Endodermal cell (in vitro differentiated cells): ENCODE measurements around the gene DNAH6. TPM values are rescaled to one million over a fixed set of nuclear protein-coding genes. Genes with fewer than 3 reads are reported as not detected.

Experiments
- DNase-seq: peaks from one replicate; pipeline ENCODE4 v3.0.0-alpha.2; 2017
- H3K27ac ChIP-seq: 2 replicates; pipeline ENCODE4 v1.5.1; 2013; ENCODE audit warnings: mild to moderate bottlenecking, low read depth, low read length, moderate library complexity
- H3K27me3 ChIP-seq: 2 replicates; pipeline ENCODE4 v1.6.1; 2013; ENCODE audit warnings: mild to moderate bottlenecking, low read length, moderate library complexity; ENCODE audit not compliant: insufficient read depth, control insufficient read depth, poor library complexity, severe bottlenecking
- H3K36me3 ChIP-seq: 2 replicates; pipeline ENCODE4 v1.7.0; 2013; ENCODE audit warnings: mild to moderate bottlenecking, low read length, moderate library complexity; ENCODE audit not compliant: control insufficient read depth, insufficient read depth
- H3K4me1 ChIP-seq: one replicate; pipeline ENCODE4 v1.7.0; 2013; ENCODE audit warnings: low read length; ENCODE audit not compliant: control insufficient read depth, insufficient read depth
- H3K4me3 ChIP-seq: 2 replicates; pipeline ENCODE4 v1.5.1; 2013; ENCODE audit warnings: mild to moderate bottlenecking, low read length, moderate library complexity
- H3K9ac ChIP-seq: 2 replicates; pipeline ENCODE4 v1.6.1; 2013; ENCODE audit warnings: mild to moderate bottlenecking, low read length, moderate library complexity; ENCODE audit not compliant: poor library complexity, severe bottlenecking; ENCODE audit errors: extremely low read depth
- H3K9me3 ChIP-seq: 2 replicates; pipeline ENCODE4 v1.6.1; 2013; ENCODE audit warnings: mild to moderate bottlenecking, low read length, moderate library complexity; ENCODE audit not compliant: control insufficient read depth
- H3K27ac Mint-ChIP-seq: 2 replicates; pipeline ENCODE4 v1.8.0; 2020; ENCODE audit warnings: mixed read lengths
- H3K27me3 Mint-ChIP-seq: 2 replicates; pipeline ENCODE4 v1.8.0; 2021; ENCODE audit warnings: mild to moderate bottlenecking, mixed read lengths; ENCODE audit not compliant: insufficient read depth
- H3K36me3 Mint-ChIP-seq: 2 replicates; pipeline ENCODE4 v1.8.0; 2020; ENCODE audit warnings: low read depth, mixed read lengths
- H3K4me1 Mint-ChIP-seq: 2 replicates; pipeline ENCODE4 v1.8.0; 2020; ENCODE audit warnings: mixed read lengths
- H3K4me3 Mint-ChIP-seq: 2 replicates; pipeline ENCODE4 v1.8.0; 2020; ENCODE audit warnings: mild to moderate bottlenecking, moderate library complexity, mixed read lengths
- H3K9me3 Mint-ChIP-seq: 2 replicates; pipeline ENCODE4 v1.8.0; 2020; ENCODE audit warnings: mild to moderate bottlenecking, mixed read lengths
- WGBS, 2 experiments: methylation state at CpG; one replicate each; pipeline versions ENCODE4 v1.1.5 to v1.1.7; 2013; ENCODE audit warnings: missing lambda C conversion rate in 2 of 2, mixed read lengths in 1 of 2; ENCODE audit not compliant: insufficient coverage in 1 of 2, insufficient read length in 1 of 2; 5-methylcytosine and 5-hydroxymethylcytosine counted together
- total RNA-seq, 2 donors: library from RNA; stranded (reverse); fragmentation: NEBNext Ultra II Directional in 1 of 2; extraction: Animal tissue kit (Norgen Biotek cat#: 25700) in 1 of 2; gene quantifications; 2 replicates in 1 of 2; 3 replicates in 1 of 2; pipeline ENCODE4 v1.2.1, GENCODE V29; 2021
- TF ChIP-seq, protein P1 (sequence below): fragments of 200-600 bp; sonication (generic); conservative IDR thresholded peaks from 2 replicates; pipeline ENCODE4 v1.5.0; 2021; ENCODE audit warnings: antibody characterized with exemption, mild to moderate bottlenecking

The DNAH6 gene
- total RNA-seq, 2 donors from 2014 or later = 1.6 to 2.0 TPM

DNA sequence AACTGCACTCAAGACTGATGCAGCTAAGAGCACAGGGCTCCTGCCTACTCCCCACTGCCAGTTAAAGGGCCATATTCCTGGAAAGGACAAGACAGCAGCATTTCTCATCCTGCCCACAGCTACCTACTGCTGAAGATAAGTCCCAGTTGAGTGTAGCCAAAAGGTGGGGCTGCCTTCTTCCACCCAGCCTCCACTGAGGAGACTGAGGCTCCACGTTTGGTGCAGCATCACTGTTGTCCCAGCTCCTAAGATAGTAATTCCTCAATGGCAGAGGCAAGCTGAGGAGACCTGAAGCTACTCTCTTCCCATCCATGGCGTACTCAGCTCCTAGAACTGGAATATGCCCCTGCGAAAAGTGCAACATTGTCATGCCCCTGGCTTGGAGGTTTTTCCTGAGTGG lies 214.9 kb downstream of the DNAH6 start:
- WGBS, 2 experiments = 90 to 92% methylated on average over 2 to 3 of the region's 3 CpGs
- H3K9ac ChIP-seq = no peak overlapping the region
- H3K36me3 Mint-ChIP-seq = no peaks in the 10 kb centered on the region

DNA sequence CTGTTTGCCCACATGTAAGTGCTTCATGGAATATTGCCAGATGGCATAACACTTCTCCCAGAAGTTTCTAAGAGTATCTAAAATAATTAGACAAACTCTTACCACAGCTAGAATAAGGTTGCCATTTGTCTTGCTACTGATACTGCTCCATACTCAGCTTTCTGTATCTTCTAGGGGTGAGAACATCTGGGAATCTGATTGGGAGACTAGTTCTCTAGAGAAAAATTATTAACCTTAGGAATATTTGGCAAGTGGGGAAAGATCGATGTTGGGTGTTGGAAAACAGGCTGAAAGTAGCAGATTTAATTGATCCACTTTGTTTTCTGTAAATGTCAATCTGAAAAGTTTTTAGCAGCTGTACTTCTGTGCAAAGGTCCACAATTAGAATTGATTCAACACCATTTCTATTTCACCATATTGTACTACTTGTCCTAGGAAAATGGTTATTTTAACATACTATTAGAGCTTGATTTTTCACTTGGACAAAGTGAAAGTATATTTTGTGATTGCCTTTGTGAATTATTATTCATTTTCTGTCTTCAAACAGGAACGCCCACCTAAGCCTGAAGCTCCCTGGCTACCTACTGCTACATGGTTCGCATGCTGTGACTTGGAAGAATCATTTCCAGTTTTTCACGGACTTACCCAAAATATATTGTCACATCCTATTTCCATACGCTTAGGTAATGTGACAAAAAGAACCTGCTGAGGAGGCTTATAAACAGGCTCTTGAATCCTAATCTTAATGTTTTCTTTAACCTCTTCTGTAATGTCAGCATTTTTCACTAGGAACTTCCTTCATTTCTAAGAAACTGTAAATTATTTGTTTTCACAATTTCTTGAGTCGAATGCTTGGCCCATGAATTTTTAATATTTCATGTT lies 216.8 kb downstream of the DNAH6 start:
- no peak overlapping the region for H3K27ac Mint-ChIP-seq
- no peak for DNase-seq
- Histone ChIP-seq H3K9me3 (no peaks in the 10 kb centered on the region), H3K27me3 (no peaks in the 10 kb centered on the region), H3K36me3 (no peaks in the 10 kb centered on the region), H3K27ac (no peak overlapping the region), H3K4me1 (no peaks in the 10 kb centered on the region), H3K4me3 (no peak overlapping the region), H3K9ac (no peak overlapping the region)
- H3K4me3 Mint-ChIP-seq = no peak overlapping the region
- WGBS, 2 experiments = 94 to 97% methylated on average over 4 to 5 of the region's 6 CpGs
- no peaks in the 10 kb centered on the region for H3K36me3 Mint-ChIP-seq
- peaks cover 3% of the 10 kb centered on the region for H3K9me3 Mint-ChIP-seq
- H3K4me1 Mint-ChIP-seq = no peaks in the 10 kb centered on the region
- peaks cover 2% of the 10 kb centered on the region for H3K27me3 Mint-ChIP-seq
- TF ChIP-seq, protein P1, sequence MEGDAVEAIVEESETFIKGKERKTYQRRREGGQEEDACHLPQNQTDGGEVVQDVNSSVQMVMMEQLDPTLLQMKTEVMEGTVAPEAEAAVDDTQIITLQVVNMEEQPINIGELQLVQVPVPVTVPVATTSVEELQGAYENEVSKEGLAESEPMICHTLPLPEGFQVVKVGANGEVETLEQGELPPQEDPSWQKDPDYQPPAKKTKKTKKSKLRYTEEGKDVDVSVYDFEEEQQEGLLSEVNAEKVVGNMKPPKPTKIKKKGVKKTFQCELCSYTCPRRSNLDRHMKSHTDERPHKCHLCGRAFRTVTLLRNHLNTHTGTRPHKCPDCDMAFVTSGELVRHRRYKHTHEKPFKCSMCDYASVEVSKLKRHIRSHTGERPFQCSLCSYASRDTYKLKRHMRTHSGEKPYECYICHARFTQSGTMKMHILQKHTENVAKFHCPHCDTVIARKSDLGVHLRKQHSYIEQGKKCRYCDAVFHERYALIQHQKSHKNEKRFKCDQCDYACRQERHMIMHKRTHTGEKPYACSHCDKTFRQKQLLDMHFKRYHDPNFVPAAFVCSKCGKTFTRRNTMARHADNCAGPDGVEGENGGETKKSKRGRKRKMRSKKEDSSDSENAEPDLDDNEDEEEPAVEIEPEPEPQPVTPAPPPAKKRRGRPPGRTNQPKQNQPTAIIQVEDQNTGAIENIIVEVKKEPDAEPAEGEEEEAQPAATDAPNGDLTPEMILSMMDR = no peak

More for the DNA sequence above, 214.9 kb downstream of the DNAH6 start:
- Histone ChIP-seq H3K27me3 (peaks cover 6% of the 10 kb centered on the region), H3K27ac (no peak overlapping the region), H3K4me3 (no peak overlapping the region), H3K9me3 (no peaks in the 10 kb centered on the region), H3K4me1 (no peaks in the 10 kb centered on the region), H3K36me3 (no peaks in the 10 kb centered on the region)
- no peak for DNase-seq
- Mint-ChIP-seq H3K27ac (no peak overlapping the region), H3K27me3 (no peaks in the 10 kb centered on the region), H3K9me3 (peaks cover 3% of the 10 kb centered on the region), H3K4me3 (no peak overlapping the region), H3K4me1 (no peaks in the 10 kb centered on the region)
- TF ChIP-seq, protein P1 = no peak

DNA sequence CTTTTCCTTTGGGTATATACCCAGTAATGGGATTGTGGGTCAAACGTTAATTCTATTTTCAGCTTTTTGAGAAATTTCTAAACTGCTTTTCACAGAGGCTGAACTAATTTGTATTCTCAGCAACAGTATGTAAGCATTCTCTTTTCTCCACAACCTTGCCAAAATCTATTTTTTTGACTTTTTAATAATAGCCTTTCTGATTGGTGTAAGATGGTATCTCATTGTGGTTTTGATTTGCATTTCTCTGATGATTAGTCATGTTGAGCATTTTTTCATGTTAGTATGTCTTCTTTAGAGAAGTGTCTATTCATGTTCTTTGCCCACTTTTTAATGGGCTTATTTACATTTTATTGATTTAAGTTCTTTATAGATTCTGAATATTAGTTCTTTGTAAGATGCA lies 219.1 kb downstream of the DNAH6 start:
- Histone ChIP-seq H3K4me3 (no peak overlapping the region), H3K27me3 (no peaks in the 10 kb centered on the region), H3K4me1 (no peaks in the 10 kb centered on the region), H3K27ac (no peak overlapping the region), H3K9me3 (no peaks in the 10 kb centered on the region), H3K36me3 (no peaks in the 10 kb centered on the region), H3K9ac (no peak overlapping the region)
- TF ChIP-seq, protein P1 = no peak
- WGBS, 2 experiments = 85 to 86% methylated on average over 1 of the region's 1 CpG
- no peak for DNase-seq
- H3K9me3 Mint-ChIP-seq = peaks cover 3% of the 10 kb centered on the region
- H3K27ac Mint-ChIP-seq = no peak overlapping the region
- H3K4me3 Mint-ChIP-seq = no peak overlapping the region
- peaks cover 6% of the 10 kb centered on the region for H3K27me3 Mint-ChIP-seq
- no peaks in the 10 kb centered on the region for H3K36me3 Mint-ChIP-seq
- H3K4me1 Mint-ChIP-seq = no peaks in the 10 kb centered on the region
